Endothelial cell of umbilical vein (primary cell): ENCODE measurements around the gene TGFB1. TPM values are rescaled to one million over a fixed set of nuclear protein-coding genes. Genes with fewer than 3 reads are reported as not detected.
"Not testable (repeated sequence)": the region's sequence is repeated elsewhere in the genome, so short reads cannot be mapped to it uniquely, and the experiment has no call there.

Experiments
- BruUV-seq: library from RNA; stranded (reverse); fragments of 400-500 nt; replicated peaks from 2 replicates; lab custom pipeline; 2021; lab: Mats Ljungman, UMichigan
- CTCF ChIA-PET: fragments of 300-600, 350-600 bp; sonication (Branson Sonifier 250); formaldehyde crosslinking; loops from one replicate; lab custom pipeline; 2021; ENCODE audit warnings: antibody characterized with exemption, inconsistent platforms; lab: Charles Lee
- POLR2A ChIA-PET: fragments of 300-600, 350-600 bp; sonication (Branson Sonifier 250); formaldehyde crosslinking; loops from one replicate; lab custom pipeline; 2021; ENCODE audit warnings: antibody characterized with exemption, inconsistent platforms; lab: Charles Lee
- DNase-seq: peaks from one replicate; pipeline ENCODE4 v3.0.0-alpha.2; 2011; ENCODE audit warnings: low read depth, low spot score
- FAIRE-seq: peaks from 2 replicates; lab custom pipeline; 2011; peaks lifted over from hg19 to GRCh38; lab: Jason Lieb, UNC
- H2AFZ ChIP-seq: 2 replicates; pipeline ENCODE4 v1.6.0; 2012; ENCODE audit warnings: low read depth, low read length, control low read depth, inconsistent platforms
- H3K27ac ChIP-seq: 2 replicates; pipeline ENCODE4 v1.5.1; 2011; ENCODE audit warnings: low read depth, mild to moderate bottlenecking, control low read depth, low read length, moderate library complexity; ENCODE audit not compliant: insufficient read depth
- H3K27me3 ChIP-seq, 2 experiments: 2 replicates each; pipeline versions ENCODE4 v1.6.0 to v1.6.1; 2011; ENCODE audit warnings: low read length in 2 of 2, mixed read lengths in 1 of 2; ENCODE audit not compliant: control insufficient read depth in 2 of 2, insufficient read depth in 2 of 2
- H3K36me3 ChIP-seq, 2 experiments: 2 replicates in 1 of 2; 3 replicates in 1 of 2; pipeline ENCODE4 v1.5.1; 2011; ENCODE audit warnings: low read length in 2 of 2, mild to moderate bottlenecking in 1 of 2, moderate library complexity in 1 of 2; ENCODE audit not compliant: control insufficient read depth in 2 of 2, insufficient read depth in 2 of 2; ENCODE audit errors: extremely low read depth in 1 of 2
- H3K4me1 ChIP-seq: 3 replicates; pipeline ENCODE4 v1.5.1; 2011; ENCODE audit warnings: mild to moderate bottlenecking, low read length; ENCODE audit not compliant: control insufficient read depth, insufficient read depth; ENCODE audit errors: extremely low read depth
- H3K4me2 ChIP-seq: 2 replicates; pipeline ENCODE4 v1.6.1; 2011; ENCODE audit warnings: low read length, control low read depth, mixed read lengths; ENCODE audit not compliant: insufficient read depth
- H3K4me3 ChIP-seq, 3 experiments: fragments of 200-600 bp in 1 of 3; sonication (generic), shearing (Covaris generic) in 1 of 3; replicated peaks in 1 of 3; 2 replicates each; pipeline ENCODE4 v1.5.1; 2011 to 2016; ENCODE audit warnings: control low read depth in 3 of 3, low read length in 3 of 3, mild to moderate bottlenecking in 2 of 3, inconsistent platforms in 1 of 3, low read depth in 1 of 3, moderate library complexity in 1 of 3; ENCODE audit not compliant: insufficient read depth in 1 of 3
- H3K79me2 ChIP-seq: 2 replicates; pipeline ENCODE4 v1.6.0; 2012; ENCODE audit warnings: low read length, inconsistent platforms; ENCODE audit not compliant: control insufficient read depth, insufficient read depth
- H3K9ac ChIP-seq: replicated peaks from 2 replicates; pipeline ENCODE3; 2011; ENCODE audit warnings: low read length, control low read depth; ENCODE audit not compliant: insufficient read depth; ENCODE audit errors: extremely low read depth
- H3K9me1 ChIP-seq: replicated peaks from 3 replicates; pipeline ENCODE4 v1.6.0; 2011; ENCODE audit warnings: mild to moderate bottlenecking, low read length; ENCODE audit not compliant: control insufficient read depth, insufficient read depth; ENCODE audit errors: extremely low read depth
- H3K9me3 ChIP-seq: replicated peaks from 2 replicates; pipeline ENCODE4 v1.5.1; 2012; ENCODE audit warnings: low read length, inconsistent platforms; ENCODE audit not compliant: control insufficient read depth, insufficient read depth
- H4K20me1 ChIP-seq: replicated peaks from 2 replicates; pipeline ENCODE3; 2011; ENCODE audit warnings: mild to moderate bottlenecking, low read length; ENCODE audit not compliant: control insufficient read depth, insufficient read depth; ENCODE audit errors: extremely low read depth
- EZH2 ChIP-seq: IDR thresholded peaks from 2 replicates; pipeline ENCODE4 v1.6.1; 2012; ENCODE audit warnings: borderline replicate concordance, low read depth, mild to moderate bottlenecking, moderate library complexity, low read length, inconsistent platforms; ENCODE audit not compliant: severe bottlenecking
- FOS ChIP-seq: IDR thresholded peaks from 2 replicates; pipeline ENCODE4 v1.6.1; 2011; ENCODE audit warnings: mild to moderate bottlenecking, low read length, moderate library complexity, borderline replicate concordance; ENCODE audit not compliant: insufficient read depth
- GATA2 ChIP-seq: IDR thresholded peaks from 2 replicates; pipeline ENCODE4 v1.7.0; 2011; ENCODE audit warnings: low read depth, mild to moderate bottlenecking, moderate library complexity, mixed read lengths, low read length; ENCODE audit not compliant: insufficient read length, insufficient read depth
- JUN ChIP-seq: IDR thresholded peaks from 2 replicates; pipeline ENCODE4 v1.6.1; 2011; ENCODE audit warnings: borderline replicate concordance, low read depth; ENCODE audit not compliant: insufficient read length, insufficient read depth
- POLR2A ChIP-seq: IDR thresholded peaks from 2 replicates; pipeline ENCODE4 v1.6.1; 2012; ENCODE audit warnings: low read depth, mild to moderate bottlenecking, control low read depth, low read length
- dilution Hi-C: fragments of 300-500 bp; cut with MboI; formaldehyde crosslinking; loops from one replicate; pipeline ENCODE4 v1.15.0; 2019; ENCODE audit warnings: low sequenced_read_pairs; ENCODE audit not compliant: extremely low pct_ligation_motif_present
- intact Hi-C: fragments of 100-400 bp; cut with micrococcal nuclease; formaldehyde crosslinking; loops from one replicate; pipeline ENCODE4 v1.10.0; 2022
- polyA plus RNA-seq, 4 experiments: library from polyadenylated mRNA; depleted of rRNA in 3 of 4; stranded (reverse) in 3 of 4; unstranded in 1 of 4; fragments of >200 nt; gene quantifications; 2 replicates each; pipeline versions ENCODE4 v1.2.1 to v1.2.3, GENCODE V29; 2011 to 2012; ENCODE audit warnings: missing spikeins in 1 of 4
- total RNA-seq: library from RNA; stranded (reverse); gene quantifications from 2 replicates; pipeline ENCODE4 v1.2.3, GENCODE V29; 2021
- TF ChIP-seq, protein P1 (sequence below), 2 donors: IDR thresholded peaks; 1 replicate in 1 of 2; 2 replicates in 1 of 2; pipeline ENCODE4 v1.5.1; 2011; ENCODE audit warnings: low read length in 2 of 2, mild to moderate bottlenecking in 2 of 2, moderate library complexity in 2 of 2, control low read depth in 1 of 2, inconsistent platforms in 1 of 2, low read depth in 1 of 2; ENCODE audit not compliant: insufficient read depth in 1 of 2; ENCODE audit errors: extremely low read depth in 1 of 2
- TF ChIP-seq, protein P2 (sequence below): IDR thresholded peaks from 2 replicates; pipeline ENCODE4 v1.6.1; 2011; ENCODE audit not compliant: insufficient read depth, insufficient read length

TGFB1 gene
- total and polyA plus RNA-seq, 2 donors (not counting 3 experiments of a cell fraction or from before 2014, with no cell fraction given), result 64.4 to 250 TPM

DNA sequence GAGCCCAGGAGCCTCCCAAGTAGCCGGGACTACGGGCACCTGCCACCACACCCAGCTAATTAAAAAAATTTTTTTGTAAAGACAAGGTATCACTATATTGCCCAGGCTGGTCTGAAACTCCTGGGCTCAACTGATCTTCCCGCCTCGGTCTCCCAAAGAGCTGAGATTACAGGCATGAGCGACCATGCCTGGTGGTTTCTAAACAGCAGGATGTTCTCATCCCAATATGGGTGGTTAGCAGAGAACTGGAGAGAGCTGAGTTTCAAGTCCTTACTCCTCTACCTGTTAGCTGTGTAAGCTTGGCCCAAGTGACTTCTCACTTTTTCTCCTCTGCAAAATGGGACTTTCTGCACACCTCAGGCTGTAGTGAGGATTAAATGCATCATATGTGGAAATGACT is 30.6 kb upstream of the TGFB1 start:
- FAIRE-seq, result no peak
- dilution Hi-C loops, result no loop called here
- H3K9ac ChIP-seq, result no peak overlapping the region
- H3K36me3 ChIP-seq, result peaks cover 3 to 5% of the 10 kb centered on the region in 2 experiments
- H3K27ac ChIP-seq, result no peak overlapping the region
- H3K27me3 ChIP-seq, result no peaks in the 10 kb centered on the region
- CTCF ChIA-PET, result interaction anchor here (1.5 kb wide), 1 partner anchor 62 kb away, joined by 3 read pairs; no protein-coding TSS in a partner anchor
- H3K4me3 ChIP-seq, result no peak overlapping the region
- intact Hi-C loops, result no loop called here
- no peaks in the 10 kb centered on the region for H4K20me1 ChIP-seq
- no peak for DNase-seq
- H2AFZ ChIP-seq, result no peak overlapping the region
- H3K9me3 ChIP-seq, result no peaks in the 10 kb centered on the region
- H3K9me1 ChIP-seq, result no peaks in the 10 kb centered on the region
- TF ChIP-seq, protein P1, sequence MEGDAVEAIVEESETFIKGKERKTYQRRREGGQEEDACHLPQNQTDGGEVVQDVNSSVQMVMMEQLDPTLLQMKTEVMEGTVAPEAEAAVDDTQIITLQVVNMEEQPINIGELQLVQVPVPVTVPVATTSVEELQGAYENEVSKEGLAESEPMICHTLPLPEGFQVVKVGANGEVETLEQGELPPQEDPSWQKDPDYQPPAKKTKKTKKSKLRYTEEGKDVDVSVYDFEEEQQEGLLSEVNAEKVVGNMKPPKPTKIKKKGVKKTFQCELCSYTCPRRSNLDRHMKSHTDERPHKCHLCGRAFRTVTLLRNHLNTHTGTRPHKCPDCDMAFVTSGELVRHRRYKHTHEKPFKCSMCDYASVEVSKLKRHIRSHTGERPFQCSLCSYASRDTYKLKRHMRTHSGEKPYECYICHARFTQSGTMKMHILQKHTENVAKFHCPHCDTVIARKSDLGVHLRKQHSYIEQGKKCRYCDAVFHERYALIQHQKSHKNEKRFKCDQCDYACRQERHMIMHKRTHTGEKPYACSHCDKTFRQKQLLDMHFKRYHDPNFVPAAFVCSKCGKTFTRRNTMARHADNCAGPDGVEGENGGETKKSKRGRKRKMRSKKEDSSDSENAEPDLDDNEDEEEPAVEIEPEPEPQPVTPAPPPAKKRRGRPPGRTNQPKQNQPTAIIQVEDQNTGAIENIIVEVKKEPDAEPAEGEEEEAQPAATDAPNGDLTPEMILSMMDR (IDR thresholded peaks at IDR 0.05; ENCODE audit: extremely low read depth in 1 of 2, insufficient read depth in 1 of 2, low read depth in 1 of 2, low read length in 2 of 2), result no peak
- TF ChIP-seq, protein P2, sequence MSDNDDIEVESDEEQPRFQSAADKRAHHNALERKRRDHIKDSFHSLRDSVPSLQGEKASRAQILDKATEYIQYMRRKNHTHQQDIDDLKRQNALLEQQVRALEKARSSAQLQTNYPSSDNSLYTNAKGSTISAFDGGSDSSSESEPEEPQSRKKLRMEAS, result no peak
- TF ChIP-seq FOS (no peak), GATA2 (no peak), POLR2A (no peak), JUN (no peak), EZH2 (no peak)
- H3K4me1 ChIP-seq, result no peaks in the 10 kb centered on the region
- POLR2A ChIA-PET, result no interaction called here
- BruUV-seq, result no TSS peak
- no peak overlapping the region for H3K4me2 ChIP-seq
- H3K79me2 ChIP-seq, result no peaks in the 10 kb centered on the region

DNA sequence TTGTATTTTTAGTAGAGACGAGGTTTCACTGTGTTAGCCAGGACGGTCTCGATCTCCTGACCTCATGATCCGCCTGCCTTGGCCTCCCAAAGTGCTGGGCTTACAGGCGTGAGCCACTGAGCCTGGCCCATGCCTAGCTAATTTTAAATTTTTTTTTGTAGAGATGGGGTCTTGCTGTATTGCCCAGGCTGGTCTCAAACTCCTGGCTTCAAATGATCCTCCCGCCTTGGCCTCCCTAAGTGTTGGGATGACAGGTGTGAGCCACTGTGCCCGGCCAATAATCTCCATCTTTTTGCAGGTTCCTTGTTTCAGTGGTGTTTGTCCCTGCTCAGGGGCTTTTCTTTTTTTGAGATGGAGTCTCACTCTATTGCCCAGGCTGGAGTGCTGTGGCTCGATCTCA is 27.8 kb upstream of the TGFB1 start:
- BruUV-seq, DNase-seq, H3K9ac ChIP-seq, H3K9me3 ChIP-seq, dilution Hi-C loops, H3K4me1 ChIP-seq, H3K4me2 ChIP-seq, H3K79me2 ChIP-seq, H2AFZ ChIP-seq, H3K36me3 ChIP-seq, intact Hi-C loops, H3K4me3 ChIP-seq, H3K9me1 ChIP-seq, H3K27ac ChIP-seq, H4K20me1 ChIP-seq, FAIRE-seq, H3K27me3 ChIP-seq: not testable (repeated sequence)
- ChIA-PET CTCF (interaction anchor here (0.9 kb wide), 1 partner anchor 25 kb away, joined by 3 read pairs; no protein-coding TSS in a partner anchor), POLR2A (interaction anchor here (0.6 kb wide), 1 partner anchor 17 kb away, joined by 4 read pairs; no protein-coding TSS in a partner anchor)
